PFSK-1 (cell line): ENCODE data around the gene RASGRF2.

Experiments
- FOXP2 ChIP-seq: optimal IDR thresholded peaks from 2 replicates; pipeline ENCODE3; 2011; ENCODE audit warnings: borderline replicate concordance, control low read depth, inconsistent platforms; ENCODE audit not compliant: insufficient read depth; ENCODE audit errors: extremely low read length, extremely low read depth
- POLR2AphosphoS5 ChIP-seq: IDR thresholded peaks from 2 replicates; pipeline ENCODE4 v1.6.1; 2012; ENCODE audit warnings: low read depth, mild to moderate bottlenecking, control low read depth, low read length, moderate library complexity
- SIN3A ChIP-seq: IDR thresholded peaks from 2 replicates; pipeline ENCODE4 v1.6.1; 2012; ENCODE audit warnings: mild to moderate bottlenecking, low read length, moderate library complexity, borderline replicate concordance; ENCODE audit not compliant: insufficient read depth
- TAF1 ChIP-seq: IDR thresholded peaks from 2 replicates; pipeline ENCODE4 v1.6.1; 2012; ENCODE audit warnings: low read length, control low read depth, borderline replicate concordance; ENCODE audit not compliant: insufficient read depth
- TF ChIP-seq, protein P1 (sequence below), 2 experiments: IDR thresholded peaks; 2 replicates each; pipeline versions ENCODE4 v1.6.1 to v1.8.0; 2011 to 2012; ENCODE audit warnings: low read depth in 2 of 2, low read length in 2 of 2, control low read depth in 1 of 2, inconsistent platforms in 1 of 2, mild to moderate bottlenecking in 1 of 2, moderate library complexity in 1 of 2; ENCODE audit not compliant: insufficient read depth in 1 of 2

Gene RASGRF2

GRCh38 chr5:81169924-81170323, 209.8 kb downstream of the RASGRF2 start:
- TF ChIP-seq SIN3A, result no peak
- TF ChIP-seq, protein P1, sequence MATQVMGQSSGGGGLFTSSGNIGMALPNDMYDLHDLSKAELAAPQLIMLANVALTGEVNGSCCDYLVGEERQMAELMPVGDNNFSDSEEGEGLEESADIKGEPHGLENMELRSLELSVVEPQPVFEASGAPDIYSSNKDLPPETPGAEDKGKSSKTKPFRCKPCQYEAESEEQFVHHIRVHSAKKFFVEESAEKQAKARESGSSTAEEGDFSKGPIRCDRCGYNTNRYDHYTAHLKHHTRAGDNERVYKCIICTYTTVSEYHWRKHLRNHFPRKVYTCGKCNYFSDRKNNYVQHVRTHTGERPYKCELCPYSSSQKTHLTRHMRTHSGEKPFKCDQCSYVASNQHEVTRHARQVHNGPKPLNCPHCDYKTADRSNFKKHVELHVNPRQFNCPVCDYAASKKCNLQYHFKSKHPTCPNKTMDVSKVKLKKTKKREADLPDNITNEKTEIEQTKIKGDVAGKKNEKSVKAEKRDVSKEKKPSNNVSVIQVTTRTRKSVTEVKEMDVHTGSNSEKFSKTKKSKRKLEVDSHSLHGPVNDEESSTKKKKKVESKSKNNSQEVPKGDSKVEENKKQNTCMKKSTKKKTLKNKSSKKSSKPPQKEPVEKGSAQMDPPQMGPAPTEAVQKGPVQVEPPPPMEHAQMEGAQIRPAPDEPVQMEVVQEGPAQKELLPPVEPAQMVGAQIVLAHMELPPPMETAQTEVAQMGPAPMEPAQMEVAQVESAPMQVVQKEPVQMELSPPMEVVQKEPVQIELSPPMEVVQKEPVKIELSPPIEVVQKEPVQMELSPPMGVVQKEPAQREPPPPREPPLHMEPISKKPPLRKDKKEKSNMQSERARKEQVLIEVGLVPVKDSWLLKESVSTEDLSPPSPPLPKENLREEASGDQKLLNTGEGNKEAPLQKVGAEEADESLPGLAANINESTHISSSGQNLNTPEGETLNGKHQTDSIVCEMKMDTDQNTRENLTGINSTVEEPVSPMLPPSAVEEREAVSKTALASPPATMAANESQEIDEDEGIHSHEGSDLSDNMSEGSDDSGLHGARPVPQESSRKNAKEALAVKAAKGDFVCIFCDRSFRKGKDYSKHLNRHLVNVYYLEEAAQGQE (IDR thresholded peaks at IDR 0.05; ENCODE audit: insufficient read depth in 1 of 2, low read depth in 2 of 2, low read length in 2 of 2), result no peak
- TF ChIP-seq POLR2AphosphoS5, result no peak
- TF ChIP-seq TAF1, result no peak
- TF ChIP-seq FOXP2, result no peak

DNA sequence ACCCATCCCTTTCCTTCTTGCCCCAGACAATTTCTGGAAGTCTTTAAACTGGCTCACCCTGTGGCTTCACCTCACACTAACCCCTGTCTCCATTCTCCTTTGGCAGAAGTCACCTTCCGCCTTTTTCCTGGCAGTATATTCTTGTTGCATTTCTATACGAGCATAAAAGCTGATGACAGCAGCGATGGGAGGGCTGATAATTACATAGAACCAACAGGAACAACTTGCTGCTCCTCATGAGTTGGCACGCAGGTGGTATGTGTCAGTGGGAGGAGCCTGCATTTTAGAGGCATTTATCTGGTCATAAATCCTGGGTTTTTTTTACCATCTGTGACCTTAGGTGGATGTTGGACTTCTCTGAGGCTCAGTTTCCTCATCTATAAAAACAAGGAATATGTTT, 211.6 kb downstream of the RASGRF2 start:
- no peak for TF ChIP-seq SIN3A
- TF ChIP-seq POLR2AphosphoS5, result no peak
- TF ChIP-seq FOXP2, result no peak
- TF ChIP-seq TAF1, result no peak
- TF ChIP-seq, protein P1 (IDR thresholded peaks at IDR 0.05; ENCODE audit: insufficient read depth in 1 of 2, low read depth in 2 of 2, low read length in 2 of 2), result no peak

DNA sequence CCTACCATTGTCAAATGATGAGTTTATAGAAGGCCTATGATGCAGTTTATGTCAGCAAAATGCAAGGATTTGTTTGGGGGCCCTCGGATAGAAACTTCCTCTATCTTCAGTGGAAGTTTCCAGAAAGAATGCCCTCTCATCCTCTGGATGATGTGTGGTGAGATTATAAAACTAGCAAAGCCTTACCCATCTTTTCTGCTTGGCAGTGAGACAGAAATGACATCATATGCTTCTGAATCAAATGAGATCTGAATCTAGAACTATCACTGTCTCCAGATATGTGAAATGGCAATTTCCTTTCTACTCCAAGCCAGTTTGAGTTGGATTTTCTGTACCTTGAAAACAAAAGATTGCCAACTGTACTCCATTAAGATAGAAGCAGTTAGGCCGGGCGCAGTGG, 212.5 kb downstream of the RASGRF2 start:
- TF ChIP-seq, protein P1 (IDR thresholded peaks at IDR 0.05; ENCODE audit: insufficient read depth in 1 of 2, low read depth in 2 of 2, low read length in 2 of 2), result no peak
- TF ChIP-seq SIN3A (no peak), TAF1 (no peak), POLR2AphosphoS5 (no peak), FOXP2 (no peak)

DNA sequence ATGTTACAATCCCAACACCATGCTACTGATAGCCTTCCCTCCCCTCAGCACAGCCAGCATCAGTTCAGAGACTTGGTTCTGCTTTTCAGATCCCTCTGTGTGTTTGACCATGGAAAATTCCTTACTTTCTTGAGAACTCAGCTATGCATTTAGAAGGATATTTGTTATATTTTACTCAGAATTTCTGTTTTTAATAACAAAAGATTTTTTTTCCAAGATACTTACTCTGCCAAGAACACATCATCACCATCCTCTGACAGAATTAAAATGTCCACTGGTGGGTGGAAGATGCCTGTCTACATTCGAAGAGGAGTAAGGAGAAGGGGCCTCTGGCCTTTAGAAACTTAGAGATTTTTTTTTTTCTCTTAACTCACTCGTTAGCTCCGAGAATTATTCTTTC, 216.9 kb downstream of the RASGRF2 start:
- TF ChIP-seq POLR2AphosphoS5 (no peak), SIN3A (no peak), TAF1 (no peak), FOXP2 (no peak)
- TF ChIP-seq, protein P1 (IDR thresholded peaks at IDR 0.05; ENCODE audit: insufficient read depth in 1 of 2, low read depth in 2 of 2, low read length in 2 of 2), result no peak

DNA sequence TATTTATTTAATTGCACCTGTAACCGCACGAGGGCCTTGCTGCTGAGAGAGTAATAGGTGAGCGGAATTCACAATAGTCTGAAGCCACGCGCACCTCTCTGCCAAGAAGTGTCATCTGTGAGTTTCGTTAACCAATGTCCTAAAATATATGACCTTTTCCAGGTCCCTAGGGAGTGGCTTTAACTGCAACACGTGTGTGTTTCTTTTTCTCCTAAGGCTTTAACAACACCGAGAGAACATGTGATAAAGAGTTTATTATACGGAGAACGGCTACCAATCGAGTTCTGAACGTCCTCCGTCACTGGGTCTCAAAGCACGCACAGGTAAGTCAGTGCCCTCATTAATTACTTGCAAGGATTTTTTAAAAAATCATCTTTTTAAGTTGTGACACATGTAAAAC, 219.8 kb downstream of the RASGRF2 start:
- TF ChIP-seq FOXP2, result no peak
- no peak for TF ChIP-seq TAF1
- no peak for TF ChIP-seq SIN3A
- no peak for TF ChIP-seq POLR2AphosphoS5
- TF ChIP-seq, protein P1 (IDR thresholded peaks at IDR 0.05; ENCODE audit: insufficient read depth in 1 of 2, low read depth in 2 of 2, low read length in 2 of 2), result no peak
